ENCODE results near the gene BACE2.
"Not testable (repeated sequence)": the region's sequence is repeated elsewhere in the genome, so short reads cannot be mapped to it uniquely, and the experiment has no call there.

The BACE2 gene

DNA sequence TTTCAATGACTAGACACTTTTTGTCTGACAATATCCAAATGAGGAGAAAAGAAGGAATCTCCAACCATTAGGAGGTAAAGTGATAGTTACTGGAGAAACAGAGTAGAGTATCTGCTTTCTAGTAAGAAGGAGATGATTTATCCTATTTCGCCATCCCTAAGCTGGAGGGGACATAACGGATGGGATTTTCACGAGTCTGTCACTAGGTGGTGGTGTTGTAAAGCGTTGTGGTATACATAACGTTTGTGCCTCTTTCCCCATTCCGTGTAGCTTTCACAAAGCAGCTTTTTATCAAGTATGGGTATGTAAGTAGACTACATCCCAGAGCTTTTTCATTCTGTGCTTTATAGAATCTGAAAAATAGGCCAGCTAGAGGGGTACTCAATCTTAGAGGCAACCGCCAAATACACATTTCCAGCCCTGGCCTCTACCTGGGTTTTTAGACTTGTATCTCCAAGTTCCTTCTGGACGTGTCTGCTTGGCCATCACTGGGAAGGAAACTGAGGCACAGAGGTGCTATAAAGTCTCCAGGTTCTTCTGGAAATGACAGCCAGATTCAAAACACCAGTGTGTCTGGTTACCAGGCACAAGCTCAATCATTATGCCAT is 115.4 kb downstream of the BACE2 start:
- DNase-seq = peak; percentile 45

DNA sequence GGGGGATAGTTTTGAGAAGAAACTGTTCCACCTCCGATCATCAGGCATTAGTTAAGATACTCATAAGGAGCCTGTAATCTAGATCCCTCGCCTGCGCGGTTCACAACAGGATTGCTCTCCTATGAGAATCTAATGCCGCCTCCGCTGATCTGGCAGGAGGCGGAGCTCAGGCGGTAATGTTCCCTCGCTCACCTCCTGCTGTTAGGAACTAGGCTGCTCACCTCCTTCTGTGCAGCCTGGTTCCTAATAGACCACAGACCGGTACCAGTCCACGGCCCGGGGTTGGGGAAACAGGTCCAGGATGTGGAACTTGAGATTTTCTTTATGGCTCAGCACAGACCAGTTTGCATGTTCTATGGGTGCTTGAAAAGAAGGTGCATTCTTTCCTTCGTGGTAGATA is 121.5 kb downstream of the BACE2 start:
- no peak for DNase-seq

DNA sequence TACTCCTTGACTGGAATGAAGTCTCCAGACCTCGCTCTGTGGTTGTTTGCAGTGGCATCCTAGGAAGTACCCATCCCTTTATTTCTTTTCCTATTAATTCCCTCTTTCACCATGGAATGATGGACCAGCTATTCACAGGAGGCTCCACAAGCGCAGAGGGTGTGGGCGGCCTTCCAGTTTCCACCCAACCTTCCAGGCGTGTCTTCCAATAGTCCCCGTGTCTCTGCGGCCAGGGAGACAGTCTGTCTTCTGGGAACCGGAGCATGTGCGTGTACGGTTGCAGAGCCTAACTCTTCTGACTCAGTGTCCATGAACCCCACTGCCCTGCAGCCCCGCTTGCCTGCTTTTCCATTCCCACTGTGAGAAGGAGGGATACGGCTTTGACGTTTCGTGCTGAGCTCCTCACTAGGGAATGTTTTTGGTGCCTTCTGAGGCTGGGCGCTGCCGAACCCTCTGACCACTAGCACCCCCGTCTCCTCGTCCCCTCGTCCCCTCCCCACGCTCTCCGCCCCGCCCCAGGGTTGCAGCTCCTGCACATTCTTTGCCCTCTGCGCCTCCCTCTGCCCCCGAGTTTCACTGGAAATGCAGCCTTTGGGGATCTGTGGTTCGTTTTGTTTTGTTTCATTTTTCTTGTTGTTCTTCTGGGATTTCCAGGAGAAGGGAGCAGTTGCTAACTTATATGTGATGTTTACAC is 122.3 kb downstream of the BACE2 start:
- no peak for DNase-seq

DNA sequence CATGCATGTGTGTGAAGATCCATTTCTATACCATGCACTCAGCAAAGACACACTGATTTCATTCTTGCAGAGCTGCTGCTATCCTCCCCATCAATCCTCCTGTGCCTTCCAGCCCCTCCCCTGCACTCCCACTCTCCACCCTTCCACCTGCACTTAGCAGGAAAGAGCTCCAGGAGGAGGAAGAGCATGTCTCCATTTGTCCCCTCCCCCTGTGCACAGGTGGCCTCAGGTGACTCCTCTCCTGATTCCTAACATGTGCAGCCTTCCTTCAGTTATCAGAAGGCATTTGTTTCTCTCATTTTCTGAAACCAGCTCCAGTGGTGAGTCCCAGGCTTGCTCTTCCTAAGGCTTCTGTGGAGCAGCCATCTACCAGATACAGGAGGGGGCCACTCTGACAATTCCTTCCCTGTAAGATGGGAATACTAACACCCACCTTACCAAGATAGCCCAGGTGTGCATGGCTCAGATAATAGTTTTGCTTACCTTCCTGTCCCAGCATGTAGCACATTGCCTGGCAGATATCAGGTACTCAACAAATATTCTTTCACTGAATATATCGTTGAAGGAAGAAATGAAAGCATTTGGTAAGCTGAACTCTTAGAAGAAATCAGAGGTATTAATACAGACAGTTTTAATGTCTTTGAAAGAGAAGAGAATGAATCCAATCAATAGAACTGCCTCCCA is 126.7 kb downstream of the BACE2 start:
- DNase-seq = no peak

DNA sequence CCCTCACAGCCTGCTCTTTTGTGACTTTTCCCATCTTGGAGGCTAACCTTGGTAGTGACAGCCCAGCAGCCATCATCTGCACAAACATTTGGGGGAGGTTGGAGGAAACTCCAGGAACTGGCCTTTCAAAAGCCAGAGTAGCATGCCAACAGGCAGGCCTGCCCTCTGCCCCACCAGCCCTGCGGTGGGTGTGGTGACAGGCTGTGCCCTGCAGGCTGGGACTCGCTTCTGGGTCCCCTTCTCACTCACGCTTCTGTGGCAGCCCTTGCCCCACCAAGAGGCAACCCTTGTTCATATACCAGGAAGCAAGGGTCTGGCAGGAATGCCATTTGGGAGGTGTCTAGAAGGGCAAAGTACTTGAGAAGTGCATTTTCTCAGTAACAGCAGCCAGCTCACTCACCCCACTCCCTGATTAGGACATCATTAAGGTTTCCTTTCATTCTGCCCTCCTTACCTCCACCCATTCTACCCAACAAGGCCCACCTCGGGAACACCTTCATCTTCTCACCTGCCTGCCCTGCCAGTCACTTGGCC is 127.8 kb downstream of the BACE2 start:
- no peak for DNase-seq

DNA sequence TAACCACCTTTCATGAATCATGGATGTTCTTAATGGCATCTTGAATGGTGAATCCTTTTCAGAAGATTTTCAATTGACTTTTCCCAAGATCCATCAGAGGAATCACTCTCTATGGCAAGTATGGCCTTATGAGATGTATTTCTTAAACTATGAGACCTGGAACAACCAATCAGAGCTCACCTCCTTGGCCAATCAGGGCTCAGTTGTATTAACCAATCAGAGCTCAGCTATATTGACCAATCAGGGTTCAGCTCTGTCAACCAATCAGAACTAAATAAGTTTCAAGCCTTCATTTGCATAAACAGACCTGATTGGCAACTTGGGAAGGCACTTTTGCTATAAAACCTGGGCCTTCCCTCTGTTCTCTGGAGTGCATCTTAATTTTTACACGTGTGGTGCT is 135.0 kb downstream of the BACE2 start:
- DNase-seq = no peak

DNA sequence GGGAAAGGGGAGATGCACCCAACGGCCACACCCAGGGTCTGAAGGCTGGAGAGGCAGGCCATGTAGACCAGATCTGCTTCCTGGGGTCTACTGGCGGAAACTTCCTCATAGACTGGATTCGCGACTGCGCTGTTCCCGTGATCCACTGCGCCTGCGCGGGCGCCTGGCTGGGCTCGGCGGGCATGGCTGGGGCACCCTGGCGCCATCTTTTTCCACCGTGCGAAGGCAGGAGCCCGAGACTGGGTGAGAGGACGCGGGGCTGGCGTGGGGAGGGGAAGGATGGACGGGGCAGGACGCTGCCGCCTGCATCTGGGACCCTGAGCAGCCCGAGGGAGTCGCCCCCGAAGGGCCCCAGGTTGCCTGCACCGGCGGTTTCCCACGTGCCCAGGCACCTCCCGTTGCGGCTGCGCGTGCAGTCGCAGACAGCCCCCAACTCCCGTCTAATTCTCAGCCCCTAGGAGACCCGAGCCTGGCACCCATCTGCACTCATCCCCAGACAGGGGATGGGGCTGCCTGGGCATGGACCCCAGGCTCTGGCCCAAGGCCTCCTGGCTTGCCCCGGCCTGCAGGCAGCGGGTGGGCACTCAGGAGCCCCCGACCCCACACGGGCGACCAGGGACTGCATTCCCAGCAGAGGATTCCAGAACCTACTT is 136.2 kb downstream of the BACE2 start:
- DNase-seq = no peak

DNA sequence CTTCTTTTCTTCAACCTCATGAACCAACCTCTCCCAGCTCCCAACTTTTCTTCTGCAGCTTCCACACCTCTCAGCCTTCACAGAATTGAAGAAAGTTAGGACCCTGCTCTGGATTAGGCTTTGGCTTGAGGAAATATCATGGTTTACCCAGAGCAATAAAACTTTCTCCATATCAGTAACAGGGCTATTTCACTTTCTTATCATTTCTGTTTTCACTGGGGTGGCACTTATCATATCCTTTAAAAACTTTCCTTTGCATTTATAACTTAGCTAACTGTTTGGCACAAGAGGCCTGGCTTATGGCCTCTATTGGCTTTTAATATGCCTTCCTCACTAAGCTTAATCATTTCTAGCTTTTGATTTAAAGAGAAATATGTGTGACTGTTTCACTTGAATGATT is 139.3 kb downstream of the BACE2 start:
- DNase-seq = no peak

DNA sequence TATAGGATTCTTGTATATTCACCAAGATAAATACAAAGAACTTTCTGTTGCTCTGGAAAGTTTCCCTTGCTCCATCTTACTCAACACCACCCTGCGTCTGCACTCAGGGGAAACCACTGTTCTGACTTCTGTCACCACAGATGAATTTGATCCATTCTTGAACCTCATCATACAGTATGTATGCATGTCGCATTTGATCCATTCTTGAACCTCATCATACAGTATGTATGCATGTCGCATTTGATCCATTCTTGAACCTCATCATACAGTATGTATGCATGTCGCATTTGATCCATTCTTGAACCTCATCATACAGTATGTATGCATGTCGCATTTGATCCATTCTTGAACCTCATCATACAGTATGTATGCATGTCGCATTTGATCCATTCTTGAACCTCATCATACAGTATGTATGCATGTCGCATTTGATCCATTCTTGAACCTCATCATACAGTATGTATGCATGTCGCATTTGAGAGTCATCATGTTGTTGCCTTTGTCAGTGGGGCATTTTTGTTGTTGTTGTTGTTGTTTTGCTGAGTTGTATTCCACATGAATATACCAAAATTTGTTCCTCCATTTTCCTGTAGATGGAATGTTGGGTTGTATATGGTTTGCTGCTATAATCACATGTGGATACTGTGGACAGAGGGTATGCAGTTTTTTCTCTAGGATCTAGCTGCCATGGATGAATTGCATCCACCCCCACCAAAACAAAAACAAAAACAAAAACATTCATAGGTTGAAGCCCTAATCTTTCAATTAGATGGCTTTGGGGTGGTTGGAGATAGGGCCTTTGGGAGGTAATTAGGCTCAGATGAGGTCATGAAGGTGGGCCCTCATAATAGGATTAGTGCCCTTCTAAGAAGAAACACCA is 145.6 kb downstream of the BACE2 start:
- not testable (repeated sequence) for DNase-seq

DNA sequence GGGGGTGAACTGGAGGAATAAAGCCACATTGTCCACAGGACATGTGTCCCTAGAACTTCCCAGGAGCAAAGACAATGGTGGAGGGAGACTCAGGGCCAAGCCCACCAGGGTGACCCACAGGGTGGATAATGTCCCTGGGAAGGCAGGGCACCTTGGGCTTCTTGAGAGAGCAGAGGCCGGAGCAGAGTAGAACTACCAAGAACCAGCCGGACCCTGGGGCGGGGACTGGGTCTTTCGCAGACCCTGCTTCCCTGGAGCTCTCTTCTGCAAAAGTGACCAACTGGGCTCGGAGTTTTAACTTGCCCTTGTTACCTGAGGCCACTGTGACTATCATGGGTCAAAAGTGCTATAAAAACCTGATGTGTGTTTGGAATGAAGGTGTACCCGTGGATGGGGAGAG is 147.8 kb downstream of the BACE2 start:
- no peak for DNase-seq

DNA sequence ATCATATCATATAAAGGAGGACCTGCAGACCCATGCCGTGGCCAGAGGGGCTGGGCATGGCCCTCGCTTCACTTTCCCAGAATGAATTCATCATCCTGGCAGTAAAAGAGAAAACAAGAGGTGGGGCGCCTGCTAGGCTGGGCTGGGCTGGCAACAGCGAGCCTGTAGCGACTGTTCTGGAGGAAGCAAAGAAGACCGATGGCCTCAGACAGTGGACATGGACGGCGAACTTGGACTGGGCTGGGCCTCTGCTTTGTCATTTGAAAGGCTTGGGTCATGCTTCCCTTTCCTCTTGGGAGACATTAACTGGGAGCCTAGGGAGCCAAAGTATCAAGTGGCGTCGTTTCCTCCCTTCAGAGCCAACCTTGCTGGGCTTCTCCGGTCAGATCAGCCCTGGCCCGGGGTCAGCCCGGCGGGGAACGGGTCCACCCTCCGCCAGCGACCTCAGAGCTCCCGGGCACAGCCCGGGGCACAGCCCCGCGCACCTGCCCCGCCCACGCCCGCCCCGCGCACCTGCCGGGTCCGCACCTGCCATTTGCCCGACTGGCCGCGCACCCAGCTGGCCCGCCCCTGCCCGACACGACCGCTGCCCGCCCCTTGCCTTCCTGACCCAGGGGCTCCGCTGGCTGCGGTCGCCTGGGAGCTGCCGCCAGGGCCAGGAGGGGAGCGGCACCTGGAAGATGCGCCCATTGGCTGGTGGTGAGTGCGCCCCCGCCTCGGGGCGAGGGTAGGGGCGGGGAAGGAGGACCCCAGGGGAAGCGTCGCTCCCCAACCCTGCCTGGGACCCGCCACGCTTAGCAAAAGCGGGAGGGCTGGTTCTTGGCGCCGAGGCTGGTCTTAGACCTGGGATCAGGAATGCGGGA is 148.5 kb downstream of the BACE2 start, which contains the start of gene FAM3B:
Gene FAM3B (plus strand): TSS at position 602 of the 863 bp plus-strand sequence. CDS start 79 bp downstream, at position 681.
- DNase-seq = no peak

DNA sequence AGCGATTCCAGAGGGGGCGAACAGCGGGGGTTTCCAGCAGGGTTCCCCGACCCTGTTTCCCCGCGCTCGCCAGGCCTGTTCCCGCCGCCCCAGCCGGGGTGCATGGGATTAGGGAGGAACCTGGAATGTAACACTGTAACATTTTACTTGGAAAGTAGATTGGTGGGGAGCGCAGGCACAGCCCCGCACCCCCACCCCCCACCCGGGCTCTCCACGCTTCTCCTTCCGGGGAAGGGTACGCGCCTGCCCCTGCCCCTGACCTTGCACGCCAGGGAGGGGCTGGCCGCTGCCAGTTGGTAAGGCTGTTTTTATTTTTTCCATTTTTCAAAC is 149.1 kb downstream of the BACE2 start:
- DNase-seq = no peak

DNA sequence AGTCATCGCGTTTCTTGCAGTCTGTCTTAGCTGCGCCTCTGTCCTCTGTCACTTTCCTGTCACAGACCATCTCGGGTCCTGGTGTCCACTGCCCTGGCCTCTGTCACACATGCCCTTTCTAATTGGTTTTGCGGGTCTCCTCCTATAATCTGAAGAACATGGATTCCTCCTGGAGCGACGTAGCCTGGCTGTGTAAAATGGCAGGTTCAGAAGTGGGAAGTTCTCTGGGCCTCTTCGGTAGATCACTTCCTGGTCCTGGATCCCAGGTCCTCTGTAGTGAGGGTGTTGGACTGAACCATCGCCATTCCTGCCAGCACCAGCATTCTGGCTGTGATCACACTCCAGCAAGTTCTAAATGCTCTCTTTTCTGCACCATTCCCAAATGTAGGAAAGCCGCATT is 149.5 kb downstream of the BACE2 start:
- no peak for DNase-seq

DNA sequence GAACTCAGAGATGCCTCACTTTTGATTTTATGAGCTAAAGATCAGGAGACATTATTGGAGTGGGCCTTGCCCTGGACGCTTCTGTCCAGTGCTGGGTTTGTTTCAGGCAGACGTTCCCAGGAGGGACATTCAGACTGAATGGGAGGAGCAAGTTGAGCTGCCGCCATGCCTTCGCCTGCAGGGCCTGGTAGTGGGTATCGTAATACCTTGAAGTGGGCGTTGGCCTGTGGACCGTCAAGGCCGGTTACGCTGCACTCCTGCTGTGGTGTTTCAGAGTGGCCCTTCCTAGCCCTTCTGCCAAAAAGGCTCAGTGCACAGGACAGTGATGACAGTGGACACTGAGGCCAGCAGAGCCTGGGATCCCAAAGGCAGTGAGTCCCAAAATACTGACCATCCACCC is 150.3 kb downstream of the BACE2 start:
- DNase-seq = no peak

DNA sequence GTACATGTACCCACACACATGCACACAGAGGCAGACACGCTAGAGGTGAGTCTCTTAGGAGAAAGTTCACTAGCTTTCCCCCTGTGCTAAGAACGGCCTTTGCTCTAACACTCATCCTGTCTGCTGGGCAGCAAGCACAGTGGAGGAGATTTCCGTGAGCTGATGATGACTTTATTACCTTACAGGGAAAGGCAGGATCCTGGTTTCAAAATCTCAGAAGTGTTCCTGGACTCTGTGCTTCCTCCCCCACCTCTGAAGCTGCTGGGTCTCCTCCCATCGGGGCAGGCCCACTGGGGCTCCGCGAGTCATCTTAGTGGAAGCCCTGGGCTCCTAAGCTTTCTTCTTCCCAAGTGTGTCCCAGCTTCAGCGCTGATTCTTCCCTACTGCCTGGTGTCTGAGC is 151.3 kb downstream of the BACE2 start:
- no peak for DNase-seq

DNA sequence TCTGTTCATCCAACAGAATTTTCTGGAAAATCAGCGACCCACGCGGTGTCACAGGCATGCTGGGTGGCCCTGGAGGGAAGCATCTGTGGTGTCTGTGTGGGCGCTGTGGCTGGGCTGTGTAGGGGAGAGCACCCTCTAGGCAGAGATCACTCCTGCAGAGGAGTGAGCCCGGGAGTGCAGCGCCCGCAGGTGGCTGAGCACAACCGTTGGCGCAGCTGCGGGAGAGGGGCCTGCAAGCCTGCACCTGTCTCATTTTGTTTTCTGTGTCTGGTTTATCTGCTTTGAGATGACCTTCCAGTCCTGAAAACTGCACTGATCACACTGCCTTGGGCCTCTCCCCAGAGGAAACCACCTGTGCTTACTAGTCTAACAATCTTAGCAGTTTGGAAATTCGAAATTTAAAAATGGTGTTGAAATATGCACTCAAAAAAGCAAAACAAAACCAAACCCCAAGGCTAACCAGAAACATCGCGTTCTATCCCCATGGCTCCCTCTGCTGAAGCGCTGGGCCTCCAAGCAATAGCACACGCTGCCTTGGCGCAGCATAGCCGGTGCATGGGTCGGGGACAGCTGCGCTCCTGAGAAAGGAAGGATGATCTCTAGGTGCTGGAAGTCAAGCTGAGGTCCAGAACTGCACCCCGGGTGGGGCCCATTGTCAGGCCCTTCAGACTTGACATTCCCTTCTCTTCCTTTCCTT is 153.4 kb downstream of the BACE2 start:
- DNase-seq = no peak

DNA sequence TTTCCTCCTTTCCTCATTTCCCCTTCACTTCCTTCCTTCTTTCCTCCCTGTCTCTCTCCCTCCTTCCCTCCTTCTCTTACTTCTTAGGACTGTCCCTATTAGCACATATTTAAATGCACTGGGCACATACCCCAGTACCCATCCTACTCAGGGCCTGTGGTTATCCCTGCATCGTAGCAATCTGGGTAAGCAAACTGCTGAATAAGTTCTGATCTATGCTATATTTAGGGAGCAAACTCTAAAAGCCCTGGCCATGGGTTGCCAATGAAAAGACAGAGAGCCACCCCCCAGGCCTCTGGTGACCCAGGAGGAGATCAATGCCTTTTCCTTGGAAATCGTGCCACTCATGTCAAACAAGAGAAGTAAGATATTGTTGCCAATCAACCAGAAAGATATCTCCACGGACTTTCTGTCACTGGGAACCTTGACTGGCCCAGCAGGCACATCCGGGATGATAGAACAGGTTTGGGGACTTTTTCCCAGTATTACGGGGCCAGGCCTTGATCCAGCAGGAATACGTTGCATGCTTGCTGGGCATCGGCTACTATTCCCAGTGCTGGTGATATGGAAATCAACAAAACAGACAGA is 154.0 kb downstream of the BACE2 start:
- no peak for DNase-seq

DNA sequence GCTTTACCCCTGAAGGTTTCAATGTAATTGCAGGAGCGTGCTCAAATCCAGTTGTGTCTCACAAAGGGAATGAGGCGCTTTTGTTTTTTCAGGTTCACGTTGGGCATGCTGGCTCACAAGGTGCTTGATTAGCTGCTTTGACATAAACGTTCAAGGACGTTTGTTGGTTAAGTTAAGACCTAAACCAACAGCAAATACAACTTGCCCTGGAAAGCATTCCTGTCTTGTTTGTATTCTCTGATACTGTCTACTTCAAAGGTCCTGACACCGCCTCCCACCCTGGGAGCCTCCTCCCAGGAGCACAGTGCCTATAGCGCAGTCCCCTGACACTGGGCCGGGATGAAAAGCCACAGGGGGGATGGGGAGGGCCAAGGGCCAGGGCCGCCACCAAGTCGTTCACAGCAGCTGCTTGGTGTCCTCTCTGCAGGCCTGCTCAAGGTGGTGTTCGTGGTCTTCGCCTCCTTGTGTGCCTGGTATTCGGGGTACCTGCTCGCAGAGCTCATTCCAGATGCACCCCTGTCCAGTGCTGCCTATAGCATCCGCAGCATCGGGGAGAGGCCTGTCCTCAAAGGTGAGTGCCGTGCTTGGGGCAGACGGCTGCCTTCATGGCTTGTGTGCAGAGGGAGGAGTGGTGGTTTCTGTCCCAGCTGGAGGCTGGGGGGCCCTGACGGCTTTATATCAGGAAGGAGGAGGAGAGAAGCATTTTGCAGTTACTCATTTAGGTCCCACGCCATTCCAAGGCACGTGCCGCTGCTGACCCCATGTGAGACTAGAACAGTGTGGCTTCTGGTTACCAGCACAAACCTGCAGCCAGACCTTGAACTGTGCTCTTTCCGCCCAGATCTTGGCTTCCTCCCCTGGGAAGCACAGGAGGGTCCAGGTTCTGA is 154.8 kb downstream of the BACE2 start:
- no peak for DNase-seq

DNA sequence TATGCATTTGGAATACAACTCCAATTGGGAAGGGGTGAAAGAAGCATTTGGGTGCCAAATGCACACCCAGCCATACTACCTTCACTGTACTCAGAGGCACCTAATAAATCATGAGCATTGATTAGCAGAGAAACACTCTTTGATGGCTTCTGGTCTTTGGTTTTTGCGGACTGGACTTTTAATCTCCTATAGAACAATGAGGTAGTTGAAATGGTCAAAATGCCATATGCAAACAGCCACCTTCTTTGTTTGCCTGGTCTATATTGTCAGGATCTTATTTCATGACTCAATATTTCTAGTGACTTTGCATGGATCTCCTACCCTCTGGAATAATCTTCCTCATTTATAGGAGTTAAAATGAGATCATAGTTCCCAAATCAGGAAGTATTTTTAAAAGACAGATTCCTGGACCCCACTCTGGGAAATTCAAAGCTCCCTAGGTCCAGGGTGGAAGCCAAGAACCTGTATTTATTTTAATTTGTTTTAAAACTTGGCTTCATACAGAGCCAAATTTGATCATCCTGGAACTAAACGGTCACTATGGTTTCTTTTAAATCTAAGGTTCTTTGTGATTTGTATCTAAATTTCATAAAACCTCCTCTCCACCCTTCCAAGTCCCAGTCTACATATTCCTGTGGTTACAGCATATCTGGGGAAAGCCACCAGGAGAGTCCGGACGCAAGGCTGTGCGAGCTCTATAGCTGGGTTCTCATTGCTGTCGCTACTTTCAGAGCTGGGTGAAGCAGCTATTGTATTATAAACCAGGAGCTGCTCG is 157.4 kb downstream of the BACE2 start:
- DNase-seq = no peak
